Measurements from ENCODE around the gene SGIP1. TPM values are rescaled to one million over a fixed set of nuclear protein-coding genes. Genes with fewer than 3 reads are reported as not detected.

SGIP1 gene
- total RNA-seq, 2 donors from 2014 or later = 3.8 to 9.4 TPM

- no peak overlapping the region for H3K27ac Mint-ChIP-seq
- no peak for DNase-seq
- WGBS, 2 experiments (ENCODE audit: insufficient coverage in 1 of 2, insufficient read length in 1 of 2) = 78 to 85% methylated on average over 2 to 3 of the region's 3 CpGs
- H3K27me3 Mint-ChIP-seq (ENCODE audit: insufficient read depth) = no peaks in the 10 kb centered on the region
- no peak overlapping the region for H3K27ac ChIP-seq (ENCODE audit: low read depth, low read length)
- no peaks in the 10 kb centered on the region for H3K9me3 Mint-ChIP-seq
- no peak overlapping the region for H3K9ac ChIP-seq (ENCODE audit: extremely low read depth, low read length, poor library complexity, severe bottlenecking)
- H3K9me3 ChIP-seq (ENCODE audit: control insufficient read depth, low read length) = no peaks in the 10 kb centered on the region
- H3K4me1 Mint-ChIP-seq = peaks cover 11% of the 10 kb centered on the region
- no peak overlapping the region for H3K4me3 ChIP-seq (ENCODE audit: low read length)
- no peaks in the 10 kb centered on the region for H3K4me1 ChIP-seq (ENCODE audit: control insufficient read depth, insufficient read depth, low read length)
- no peak overlapping the region for H3K4me3 Mint-ChIP-seq
- no peaks in the 10 kb centered on the region for H3K36me3 Mint-ChIP-seq (ENCODE audit: low read depth)
- no peaks in the 10 kb centered on the region for H3K36me3 ChIP-seq (ENCODE audit: control insufficient read depth, insufficient read depth, low read length)
- TF ChIP-seq CTCF (conservative IDR thresholded peaks at IDR 0.05) = no peak
- no peaks in the 10 kb centered on the region for H3K27me3 ChIP-seq (ENCODE audit: control insufficient read depth, insufficient read depth, low read length, poor library complexity, severe bottlenecking)
Measured at GRCh38 chr1:66684353-66684752, 150.4 kb downstream of the SGIP1 start.

- Mint-ChIP-seq H3K36me3 (ENCODE audit: low read depth) (no peaks in the 10 kb centered on the region), H3K9me3 (no peaks in the 10 kb centered on the region), H3K4me3 (no peak overlapping the region), H3K4me1 (peaks cover 18% of the 10 kb centered on the region), H3K27ac (no peak overlapping the region), H3K27me3 (ENCODE audit: insufficient read depth) (no peaks in the 10 kb centered on the region)
- Histone ChIP-seq H3K27me3 (ENCODE audit: control insufficient read depth, insufficient read depth, low read length, poor library complexity, severe bottlenecking) (no peaks in the 10 kb centered on the region), H3K36me3 (ENCODE audit: control insufficient read depth, insufficient read depth, low read length) (no peaks in the 10 kb centered on the region), H3K4me3 (ENCODE audit: low read length) (no peak overlapping the region), H3K27ac (ENCODE audit: low read depth, low read length) (no peak overlapping the region), H3K9ac (ENCODE audit: extremely low read depth, low read length, poor library complexity, severe bottlenecking) (no peak overlapping the region), H3K9me3 (ENCODE audit: control insufficient read depth, low read length) (no peaks in the 10 kb centered on the region), H3K4me1 (ENCODE audit: control insufficient read depth, insufficient read depth, low read length) (no peaks in the 10 kb centered on the region)
- no peak for TF ChIP-seq CTCF (conservative IDR thresholded peaks at IDR 0.05)
- DNase-seq = no peak
Measured at GRCh38 chr1:66685265-66685664, 151.3 kb downstream of the SGIP1 start.

GRCh38 chr1:66685670-66686069 is 151.7 kb downstream of the SGIP1 start:
- no peak for TF ChIP-seq CTCF (conservative IDR thresholded peaks at IDR 0.05)
- WGBS, 2 experiments (ENCODE audit: insufficient coverage in 1 of 2, insufficient read length in 1 of 2) = no CpG with 5 or more reads among the region's 1 CpG

More at GRCh38 chr1:66685670-66686069, 151.7 kb downstream of the SGIP1 start:
- H3K27ac ChIP-seq (ENCODE audit: low read depth, low read length) = no peak overlapping the region
- H3K4me3 ChIP-seq (ENCODE audit: low read length) = no peak overlapping the region
- H3K4me3 Mint-ChIP-seq = no peak overlapping the region
- H3K27ac Mint-ChIP-seq = no peak overlapping the region
- no peaks in the 10 kb centered on the region for H3K9me3 ChIP-seq (ENCODE audit: control insufficient read depth, low read length)
- DNase-seq = no peak
- H3K27me3 Mint-ChIP-seq (ENCODE audit: insufficient read depth) = no peaks in the 10 kb centered on the region
- no peak overlapping the region for H3K9ac ChIP-seq (ENCODE audit: extremely low read depth, low read length, poor library complexity, severe bottlenecking)
- H3K4me1 Mint-ChIP-seq = peaks cover 21% of the 10 kb centered on the region
- H3K9me3 Mint-ChIP-seq = no peaks in the 10 kb centered on the region
- no peaks in the 10 kb centered on the region for H3K27me3 ChIP-seq (ENCODE audit: control insufficient read depth, insufficient read depth, low read length, poor library complexity, severe bottlenecking)
- H3K36me3 ChIP-seq (ENCODE audit: control insufficient read depth, insufficient read depth, low read length) = no peaks in the 10 kb centered on the region
- H3K36me3 Mint-ChIP-seq (ENCODE audit: low read depth) = no peaks in the 10 kb centered on the region
- H3K4me1 ChIP-seq (ENCODE audit: control insufficient read depth, insufficient read depth, low read length) = no peaks in the 10 kb centered on the region

Measured in endodermal cell (in vitro differentiated cells).